Thyroid gland (tissue), 4 donors: ENCODE measurements around the gene ACVR2B.
"Not testable (repeated sequence)": the region's sequence is repeated elsewhere in the genome, so short reads cannot be mapped to it uniquely, and the experiment has no call there.

ENCODE experiments used
- CTCF ChIP-seq, 6 experiments: fragments of 200-600 bp in 3 of 6; fragments of 450-650 bp in 3 of 6; sonication (generic) in 3 of 6; IDR thresholded peaks; one replicate each; pipeline ENCODE4 v1.5.1; 2016 to 2019; ENCODE audit warnings: antibody characterized with exemption in 6 of 6, mild to moderate bottlenecking in 2 of 6, inconsistent platforms in 1 of 6, moderate library complexity in 1 of 6
- POLR2A ChIP-seq, 2 donors: fragments of 450-650 bp; IDR thresholded peaks; one replicate each; pipeline ENCODE4 v1.6.1; 2017; ENCODE audit warnings: antibody characterized with exemption in 2 of 2, mild to moderate bottlenecking in 2 of 2, moderate library complexity in 1 of 2

- not testable (repeated sequence) for TF ChIP-seq CTCF, POLR2A (IDR thresholded peaks at IDR 0.05)
These were observed 32.9 kb upstream of the ACVR2B start for GRCh38 chr3:38420758-38421157.
